Liver (tissue), 9 donors: ENCODE results near the gene ACBD3. TPM values are rescaled to one million over a fixed set of nuclear protein-coding genes. Genes with fewer than 3 reads are reported as not detected.

Experiments used
- DNase-seq: peaks from one replicate; pipeline ENCODE4 v3.0.0-alpha.2; 2017; ENCODE audit warnings: low spot score
- H3K27ac ChIP-seq, 2 donors: one replicate each; pipeline ENCODE4 v1.7.0; 2013; ENCODE audit warnings: inconsistent platforms in 2 of 2, low read length in 2 of 2, control low read depth in 1 of 2, low read depth in 1 of 2, mild to moderate bottlenecking in 1 of 2
- H3K27me3 ChIP-seq, 4 donors: one replicate each; pipeline versions ENCODE4 v1.6.1 to v1.7.0; 2013; ENCODE audit warnings: low read length in 3 of 4, inconsistent platforms in 1 of 4, mild to moderate bottlenecking in 1 of 4, moderate library complexity in 1 of 4; ENCODE audit not compliant: control insufficient read depth in 4 of 4, insufficient read depth in 4 of 4
- H3K36me3 ChIP-seq, 4 donors: one replicate each; pipeline versions ENCODE4 v1.6.1 to v1.7.0; 2013; ENCODE audit warnings: low read length in 3 of 4, mild to moderate bottlenecking in 3 of 4, low read depth in 1 of 4, moderate library complexity in 1 of 4; ENCODE audit not compliant: control insufficient read depth in 4 of 4, insufficient read depth in 3 of 4
- H3K4me1 ChIP-seq, 4 donors: one replicate each; pipeline versions ENCODE4 v1.6.1 to v1.7.0; 2013; ENCODE audit warnings: low read length in 3 of 4, mild to moderate bottlenecking in 3 of 4, moderate library complexity in 1 of 4; ENCODE audit not compliant: control insufficient read depth in 4 of 4, insufficient read depth in 4 of 4
- H3K4me3 ChIP-seq, 3 donors: one replicate each; pipeline versions ENCODE4 v1.6.1 to v1.7.0; 2013; ENCODE audit warnings: low read length in 3 of 3, control low read depth in 1 of 3, low read depth in 1 of 3, mild to moderate bottlenecking in 1 of 3
- H3K9ac ChIP-seq, 2 donors: one replicate each; pipeline ENCODE4 v1.7.0; 2013; ENCODE audit warnings: low read length in 2 of 2, mild to moderate bottlenecking in 2 of 2, moderate library complexity in 2 of 2, control low read depth in 1 of 2, low read depth in 1 of 2
- H3K9me3 ChIP-seq, 4 donors: one replicate each; pipeline versions ENCODE4 v1.6.1 to v1.7.0; 2013; ENCODE audit warnings: low read length in 3 of 4; ENCODE audit not compliant: control insufficient read depth in 4 of 4
- EGR1 ChIP-seq, 2 donors: IDR thresholded peaks; 2 replicates each; pipeline ENCODE4 v1.6.1; 2016 to 2018; ENCODE audit warnings: antibody characterized with exemption in 2 of 2, low read depth in 2 of 2
- FOXA1 ChIP-seq: IDR thresholded peaks from 2 replicates; pipeline ENCODE4 v1.6.1; 2016; ENCODE audit warnings: antibody characterized with exemption
- FOXA2 ChIP-seq: IDR thresholded peaks from 2 replicates; pipeline ENCODE4 v1.6.1; 2016; ENCODE audit warnings: antibody characterized with exemption
- GABPA ChIP-seq, 2 donors: IDR thresholded peaks in 1 of 2; conservative IDR thresholded peaks in 1 of 2; 2 replicates each; pipeline ENCODE4 v1.6.1; 2016; ENCODE audit warnings: antibody characterized with exemption in 2 of 2, mild to moderate bottlenecking in 1 of 2, moderate library complexity in 1 of 2
- HNF4A ChIP-seq, 2 donors: conservative IDR thresholded peaks; 2 replicates each; pipeline ENCODE4 v1.6.1; 2016; ENCODE audit warnings: antibody characterized with exemption in 2 of 2, mild to moderate bottlenecking in 2 of 2
- HNF4G ChIP-seq: IDR thresholded peaks from 2 replicates; pipeline ENCODE4 v1.6.1; 2016; ENCODE audit warnings: antibody characterized with exemption
- JUND ChIP-seq, 2 donors: IDR thresholded peaks; 2 replicates each; pipeline ENCODE4 v1.6.1; 2016; ENCODE audit warnings: antibody characterized with exemption in 2 of 2
- NR2F2 ChIP-seq: IDR thresholded peaks from 2 replicates; pipeline ENCODE4 v1.6.1; 2016; ENCODE audit warnings: antibody characterized with exemption
- RAD21 ChIP-seq, 2 donors: IDR thresholded peaks; 2 replicates each; pipeline ENCODE4 v1.6.1; 2016; ENCODE audit warnings: antibody characterized with exemption in 2 of 2, mild to moderate bottlenecking in 2 of 2
- SP1 ChIP-seq: IDR thresholded peaks from 2 replicates; pipeline ENCODE4 v1.6.1; 2018; ENCODE audit warnings: antibody characterized with exemption, mild to moderate bottlenecking
- TAF1 ChIP-seq: conservative IDR thresholded peaks from 2 replicates; pipeline ENCODE4 v1.6.1; 2016; ENCODE audit warnings: antibody characterized with exemption, mild to moderate bottlenecking
- WGBS: extraction: QIAGEN DNeasy Blood & Tissue Kit; methylation state at CpG from one replicate; pipeline ENCODE4 v1.1.7; 2013; 5-methylcytosine and 5-hydroxymethylcytosine counted together
- polyA plus RNA-seq, 2 donors: library from polyadenylated mRNA; stranded (reverse) in 1 of 2; unstranded in 1 of 2; fragments of 200-250 nt in 1 of 2; fragments of >200 nt in 1 of 2; fragmentation: Nextera tagmentation in 1 of 2; extraction: Ambion mirVana in 1 of 2; gene quantifications; one replicate each; pipeline versions ENCODE4 v1.2.1 to v1.2.3, GENCODE V29; 2013 to 2015
- total RNA-seq, 2 donors: library from RNA; depleted of rRNA; stranded (reverse); fragments of >200 nt; gene quantifications; one replicate each; pipeline ENCODE4 v1.2.3, GENCODE V29; 2014
- TF ChIP-seq, protein P1 (sequence below): IDR thresholded peaks from 2 replicates; pipeline ENCODE4 v1.6.1; 2016; ENCODE audit warnings: antibody characterized with exemption
- TF ChIP-seq, protein P2 (sequence below): fragments of 150-350 bp; IDR thresholded peaks from 2 replicates; pipeline ENCODE4 v1.5.1; 2017; ENCODE audit warnings: improper control_type of control experiment, low read depth, low read length; ENCODE audit not compliant: missing input control
- TF ChIP-seq, protein P3 (sequence below): IDR thresholded peaks from 2 replicates; pipeline ENCODE4 v1.6.1; 2016; ENCODE audit warnings: antibody characterized with exemption
- TF ChIP-seq, protein P4 (sequence below): IDR thresholded peaks from 2 replicates; pipeline ENCODE4 v1.6.1; 2016; ENCODE audit warnings: antibody characterized with exemption
- donor health status: healthy.
- donor health status: healthy.
- donor health status: healthy.
- donor health status: healthy.
- donor health status: healthy.

ACBD3 gene
- total and polyA plus RNA-seq, 4 donors: 9.0 to 26.9 (median 14.1) TPM

DNA sequence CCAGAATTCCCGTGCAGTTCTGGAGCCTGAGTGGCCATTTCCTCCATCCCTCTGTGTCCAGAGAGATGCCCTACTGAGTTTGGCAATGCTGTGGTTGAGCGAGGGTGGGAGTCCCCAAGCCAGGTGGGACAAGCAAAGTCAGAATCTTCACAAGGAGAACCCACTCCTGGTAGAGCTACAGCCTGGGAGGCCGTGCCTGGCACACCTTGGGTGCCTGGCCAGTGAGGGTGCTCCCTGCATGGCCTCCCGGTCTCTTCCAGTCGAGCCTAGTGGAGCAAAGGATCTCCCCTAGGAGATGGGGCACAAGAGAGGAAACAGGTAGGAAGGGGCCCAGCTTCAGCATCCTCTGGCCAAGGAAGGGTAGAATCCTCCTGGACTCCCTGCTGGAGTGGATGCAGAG lies 66.1 kb downstream of the ACBD3 start:
- H3K27ac ChIP-seq: no peak overlapping the region
- no peaks in the 10 kb centered on the region for H3K27me3 ChIP-seq
- H3K4me3 ChIP-seq: no peak overlapping the region
- TF ChIP-seq, protein P1, sequence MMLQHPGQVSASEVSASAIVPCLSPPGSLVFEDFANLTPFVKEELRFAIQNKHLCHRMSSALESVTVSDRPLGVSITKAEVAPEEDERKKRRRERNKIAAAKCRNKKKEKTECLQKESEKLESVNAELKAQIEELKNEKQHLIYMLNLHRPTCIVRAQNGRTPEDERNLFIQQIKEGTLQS: no peak
- TF ChIP-seq HNF4G (no peak), NR2F2 (no peak), FOXA2 (no peak)
- H3K9ac ChIP-seq: no peak overlapping the region
- peaks cover 2 to 14% (median 7%) of the 10 kb centered on the region in 4 donors for H3K4me1 ChIP-seq
- WGBS: 93% methylated on average over 5 of the region's 5 CpGs
- H3K36me3 ChIP-seq: no peaks in the 10 kb centered on the region
- no peak for DNase-seq
- H3K9me3 ChIP-seq: no peaks in the 10 kb centered on the region

DNA sequence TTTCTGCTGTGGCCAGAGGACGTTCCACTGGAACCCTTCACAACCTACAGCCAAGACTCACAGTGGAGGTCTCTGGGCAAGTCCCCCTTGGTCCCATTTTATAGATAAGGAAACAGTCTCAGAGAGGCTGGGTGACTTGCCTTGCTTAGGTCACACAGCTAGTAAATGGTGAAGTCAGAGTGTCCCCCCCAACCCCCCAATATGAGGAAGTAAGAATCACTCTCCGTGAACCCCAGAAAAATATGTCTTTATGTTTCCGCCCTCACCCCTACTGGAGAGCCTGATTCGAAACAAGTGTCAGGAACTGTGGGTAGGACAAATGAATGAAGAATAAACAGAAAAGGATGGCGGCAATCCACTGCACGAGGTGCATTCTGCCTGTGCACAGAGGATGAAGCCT lies 67.4 kb downstream of the ACBD3 start:
- Histone ChIP-seq H3K9ac (no peak overlapping the region), H3K4me1 (peaks cover 2 to 12% (median 7%) of the 10 kb centered on the region in 4 donors), H3K4me3 (no peak overlapping the region), H3K27me3 (no peaks in the 10 kb centered on the region), H3K36me3 (no peaks in the 10 kb centered on the region), H3K9me3 (no peaks in the 10 kb centered on the region), H3K27ac (no peak overlapping the region)
- 90% methylated on average over 6 of the region's 6 CpGs for whole genome bisulfite sequencing
- no peak for DNase-seq
- TF ChIP-seq HNF4G (no peak), SP1 (no peak)
- TF ChIP-seq, protein P2, sequence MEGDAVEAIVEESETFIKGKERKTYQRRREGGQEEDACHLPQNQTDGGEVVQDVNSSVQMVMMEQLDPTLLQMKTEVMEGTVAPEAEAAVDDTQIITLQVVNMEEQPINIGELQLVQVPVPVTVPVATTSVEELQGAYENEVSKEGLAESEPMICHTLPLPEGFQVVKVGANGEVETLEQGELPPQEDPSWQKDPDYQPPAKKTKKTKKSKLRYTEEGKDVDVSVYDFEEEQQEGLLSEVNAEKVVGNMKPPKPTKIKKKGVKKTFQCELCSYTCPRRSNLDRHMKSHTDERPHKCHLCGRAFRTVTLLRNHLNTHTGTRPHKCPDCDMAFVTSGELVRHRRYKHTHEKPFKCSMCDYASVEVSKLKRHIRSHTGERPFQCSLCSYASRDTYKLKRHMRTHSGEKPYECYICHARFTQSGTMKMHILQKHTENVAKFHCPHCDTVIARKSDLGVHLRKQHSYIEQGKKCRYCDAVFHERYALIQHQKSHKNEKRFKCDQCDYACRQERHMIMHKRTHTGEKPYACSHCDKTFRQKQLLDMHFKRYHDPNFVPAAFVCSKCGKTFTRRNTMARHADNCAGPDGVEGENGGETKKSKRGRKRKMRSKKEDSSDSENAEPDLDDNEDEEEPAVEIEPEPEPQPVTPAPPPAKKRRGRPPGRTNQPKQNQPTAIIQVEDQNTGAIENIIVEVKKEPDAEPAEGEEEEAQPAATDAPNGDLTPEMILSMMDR: no peak

DNA sequence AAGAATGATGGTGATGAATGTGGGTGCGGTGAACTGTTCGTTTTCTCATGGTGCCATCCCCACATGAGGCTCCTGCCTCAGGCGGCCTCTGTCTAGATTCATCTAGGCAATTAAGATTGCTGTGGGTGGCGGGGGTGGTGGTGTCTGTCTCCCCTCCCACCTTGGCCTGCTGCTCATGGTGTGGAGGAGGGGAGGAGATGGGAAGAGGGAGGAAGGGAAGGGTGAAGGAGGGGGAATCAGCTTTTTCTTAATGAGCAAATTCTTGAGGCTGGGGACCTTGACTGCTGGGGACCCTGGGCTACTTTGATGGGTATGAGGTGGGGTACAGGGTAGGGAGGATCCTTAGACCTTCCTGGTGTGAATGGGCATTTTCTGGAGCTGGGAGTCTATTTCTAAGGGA lies 68.2 kb downstream of the ACBD3 start:
- no peak for DNase-seq
- Histone ChIP-seq H3K27me3 (no peaks in the 10 kb centered on the region), H3K36me3 (no peaks in the 10 kb centered on the region), H3K9me3 (no peaks in the 10 kb centered on the region), H3K4me3 (no peak overlapping the region), H3K4me1 (peaks cover 2 to 12% (median 7%) of the 10 kb centered on the region in 4 donors), H3K27ac (no peak overlapping the region), H3K9ac (no peak overlapping the region)
- WGBS: 95% methylated on average over 4 of the region's 4 CpGs
- TF ChIP-seq JUND (IDR thresholded peaks at IDR 0.05): no peak

DNA sequence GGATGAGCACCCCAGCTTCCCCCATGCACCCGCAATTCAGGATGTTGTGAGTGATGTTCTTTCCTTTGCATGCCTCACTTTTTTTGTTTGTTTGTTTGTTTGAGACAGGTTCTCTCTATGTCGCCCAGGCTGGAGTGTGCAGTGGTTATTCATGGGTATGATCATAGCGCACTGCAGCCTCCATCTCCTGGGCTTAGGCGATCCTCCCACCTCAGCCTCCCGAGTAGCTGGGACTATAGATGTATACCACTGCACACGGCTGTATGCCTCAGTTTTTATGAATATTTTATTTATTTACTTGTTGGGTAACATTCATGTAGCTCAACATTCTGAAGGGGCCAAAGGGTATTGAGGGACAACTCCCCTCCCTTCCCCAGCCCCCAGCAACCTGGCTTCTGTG lies 69.2 kb downstream of the ACBD3 start:
- Histone ChIP-seq H3K27ac (no peak overlapping the region), H3K27me3 (no peaks in the 10 kb centered on the region), H3K9me3 (no peaks in the 10 kb centered on the region), H3K4me3 (no peak overlapping the region), H3K9ac (no peak overlapping the region), H3K36me3 (no peaks in the 10 kb centered on the region), H3K4me1 (peaks cover 0 to 9% (median 3%) of the 10 kb centered on the region in 4 donors)
- WGBS: 88% methylated on average over 6 of the region's 6 CpGs
- TF ChIP-seq NR2F2: no peak
- no peak for TF ChIP-seq HNF4G
- TF ChIP-seq, protein P2: no peak
- TF ChIP-seq HNF4A (conservative IDR thresholded peaks at IDR 0.05): no peak
- no peak for TF ChIP-seq EGR1 (IDR thresholded peaks at IDR 0.05; ENCODE audit: low read depth in 2 of 2)
- TF ChIP-seq, protein P3, sequence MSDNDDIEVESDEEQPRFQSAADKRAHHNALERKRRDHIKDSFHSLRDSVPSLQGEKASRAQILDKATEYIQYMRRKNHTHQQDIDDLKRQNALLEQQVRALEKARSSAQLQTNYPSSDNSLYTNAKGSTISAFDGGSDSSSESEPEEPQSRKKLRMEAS: no peak
- TF ChIP-seq FOXA1: no peak
- TF ChIP-seq, protein P4, sequence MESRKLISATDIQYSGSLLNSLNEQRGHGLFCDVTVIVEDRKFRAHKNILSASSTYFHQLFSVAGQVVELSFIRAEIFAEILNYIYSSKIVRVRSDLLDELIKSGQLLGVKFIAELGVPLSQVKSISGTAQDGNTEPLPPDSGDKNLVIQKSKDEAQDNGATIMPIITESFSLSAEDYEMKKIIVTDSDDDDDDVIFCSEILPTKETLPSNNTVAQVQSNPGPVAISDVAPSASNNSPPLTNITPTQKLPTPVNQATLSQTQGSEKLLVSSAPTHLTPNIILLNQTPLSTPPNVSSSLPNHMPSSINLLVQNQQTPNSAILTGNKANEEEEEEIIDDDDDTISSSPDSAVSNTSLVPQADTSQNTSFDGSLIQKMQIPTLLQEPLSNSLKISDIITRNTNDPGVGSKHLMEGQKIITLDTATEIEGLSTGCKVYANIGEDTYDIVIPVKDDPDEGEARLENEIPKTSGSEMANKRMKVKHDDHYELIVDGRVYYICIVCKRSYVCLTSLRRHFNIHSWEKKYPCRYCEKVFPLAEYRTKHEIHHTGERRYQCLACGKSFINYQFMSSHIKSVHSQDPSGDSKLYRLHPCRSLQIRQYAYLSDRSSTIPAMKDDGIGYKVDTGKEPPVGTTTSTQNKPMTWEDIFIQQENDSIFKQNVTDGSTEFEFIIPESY: no peak
- TF ChIP-seq FOXA2: no peak
- TF ChIP-seq RAD21 (IDR thresholded peaks at IDR 0.05): no peak
- TF ChIP-seq GABPA (IDR thresholded peaks at IDR 0.05 in 1 of 2, conservative IDR thresholded peaks at IDR 0.05 in 1 of 2): no peak
- no peak for TF ChIP-seq TAF1
- no peak for DNase-seq
